Thoracic aorta (tissue), 2 donors: ENCODE measurements around the gene GLIPR1. TPM values are rescaled to one million over a fixed set of nuclear protein-coding genes. Genes with fewer than 3 reads are reported as not detected.
A peak's percentile ranks its signal among the peaks of the same experiment; 100 is the strongest.

Experiments used
- ATAC-seq: fragments of 150-250 bp; one replicate; pipeline ENCODE4 v1.8.0; 2017; ENCODE audit warnings: low read depth; ENCODE audit not compliant: insufficient number of reproducible peaks, low FRiP score
- DNase-seq: peaks from one replicate; pipeline ENCODE4 v3.0.0-alpha.2; 2020; ENCODE audit warnings: low spot score
- H3K27ac ChIP-seq, 2 donors: fragments of 200-600 bp; sonication (generic); 1 replicate in 1 of 2; 2 replicates in 1 of 2; pipeline ENCODE4 v1.5.1; 2016; ENCODE audit warnings: mild to moderate bottlenecking in 2 of 2, moderate library complexity in 2 of 2
- H3K27me3 ChIP-seq: fragments of 200-600 bp; sonication (generic); replicated peaks from 2 replicates; pipeline ENCODE4 v1.6.0; 2016; ENCODE audit warnings: mild to moderate bottlenecking; ENCODE audit not compliant: insufficient read depth
- H3K36me3 ChIP-seq: fragments of 200-600 bp; sonication (generic); one replicate; pipeline ENCODE4 v1.5.1; 2016
- H3K4me1 ChIP-seq, 2 donors: fragments of 200-600 bp; sonication (generic); 1 replicate in 1 of 2; 2 replicates in 1 of 2; pipeline versions ENCODE4 v1.5.1 to v1.6.0; 2016; ENCODE audit warnings: low read depth in 2 of 2, mild to moderate bottlenecking in 1 of 2; ENCODE audit not compliant: control insufficient read depth in 1 of 2
- H3K4me3 ChIP-seq: fragments of 200-600 bp; sonication (generic); 2 replicates; pipeline ENCODE4 v1.5.1; 2016; ENCODE audit warnings: mild to moderate bottlenecking
- H3K9me3 ChIP-seq: fragments of 200-600 bp; sonication (generic); 2 replicates; pipeline ENCODE4 v1.5.1; 2016
- total RNA-seq, 2 donors: library from RNA; depleted of rRNA; stranded (reverse); fragments of >200 nt; gene quantifications; one replicate each; pipeline versions ENCODE4 v1.1.0 to v1.2.3, GENCODE V29; 2016
- TF ChIP-seq, protein P1 (sequence below): fragments of 200-600 bp; sonication (generic); IDR thresholded peaks from one replicate; pipeline ENCODE4 v1.5.1; 2019; ENCODE audit warnings: antibody characterized with exemption

Gene GLIPR1
- total RNA-seq, 2 donors from 2014 or later: 66.9 to 103 TPM

DNA sequence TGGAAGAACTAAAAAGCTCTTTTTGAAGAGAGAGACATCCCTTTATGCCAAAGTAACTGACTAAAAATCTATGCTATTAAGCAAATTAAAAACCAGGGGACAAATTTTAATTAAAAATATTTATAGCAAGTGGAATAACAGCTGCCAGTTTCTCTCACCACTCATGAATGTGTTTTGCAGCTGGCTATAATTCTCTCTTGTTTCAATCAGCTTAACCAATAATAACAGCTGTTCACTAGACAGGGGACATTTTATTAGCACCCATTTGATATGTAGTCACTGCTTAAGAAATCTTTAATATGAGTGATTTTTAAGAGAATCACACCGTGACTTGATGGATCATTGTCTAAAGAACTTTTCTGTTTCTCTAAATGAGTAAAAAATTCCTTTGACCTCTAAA lies 65.1 kb downstream of the GLIPR1 start:
- H3K4me3 ChIP-seq: no peak overlapping the region
- DNase-seq (no peak), ATAC-seq (no peak)
- H3K9me3 ChIP-seq: no peaks in the 10 kb centered on the region
- H3K27ac ChIP-seq: no peak overlapping the region
- no peaks in the 10 kb centered on the region for H3K4me1 ChIP-seq
- H3K36me3 ChIP-seq: no peaks in the 10 kb centered on the region
- TF ChIP-seq, protein P1, sequence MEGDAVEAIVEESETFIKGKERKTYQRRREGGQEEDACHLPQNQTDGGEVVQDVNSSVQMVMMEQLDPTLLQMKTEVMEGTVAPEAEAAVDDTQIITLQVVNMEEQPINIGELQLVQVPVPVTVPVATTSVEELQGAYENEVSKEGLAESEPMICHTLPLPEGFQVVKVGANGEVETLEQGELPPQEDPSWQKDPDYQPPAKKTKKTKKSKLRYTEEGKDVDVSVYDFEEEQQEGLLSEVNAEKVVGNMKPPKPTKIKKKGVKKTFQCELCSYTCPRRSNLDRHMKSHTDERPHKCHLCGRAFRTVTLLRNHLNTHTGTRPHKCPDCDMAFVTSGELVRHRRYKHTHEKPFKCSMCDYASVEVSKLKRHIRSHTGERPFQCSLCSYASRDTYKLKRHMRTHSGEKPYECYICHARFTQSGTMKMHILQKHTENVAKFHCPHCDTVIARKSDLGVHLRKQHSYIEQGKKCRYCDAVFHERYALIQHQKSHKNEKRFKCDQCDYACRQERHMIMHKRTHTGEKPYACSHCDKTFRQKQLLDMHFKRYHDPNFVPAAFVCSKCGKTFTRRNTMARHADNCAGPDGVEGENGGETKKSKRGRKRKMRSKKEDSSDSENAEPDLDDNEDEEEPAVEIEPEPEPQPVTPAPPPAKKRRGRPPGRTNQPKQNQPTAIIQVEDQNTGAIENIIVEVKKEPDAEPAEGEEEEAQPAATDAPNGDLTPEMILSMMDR: no peak
- no peaks in the 10 kb centered on the region for H3K27me3 ChIP-seq

DNA sequence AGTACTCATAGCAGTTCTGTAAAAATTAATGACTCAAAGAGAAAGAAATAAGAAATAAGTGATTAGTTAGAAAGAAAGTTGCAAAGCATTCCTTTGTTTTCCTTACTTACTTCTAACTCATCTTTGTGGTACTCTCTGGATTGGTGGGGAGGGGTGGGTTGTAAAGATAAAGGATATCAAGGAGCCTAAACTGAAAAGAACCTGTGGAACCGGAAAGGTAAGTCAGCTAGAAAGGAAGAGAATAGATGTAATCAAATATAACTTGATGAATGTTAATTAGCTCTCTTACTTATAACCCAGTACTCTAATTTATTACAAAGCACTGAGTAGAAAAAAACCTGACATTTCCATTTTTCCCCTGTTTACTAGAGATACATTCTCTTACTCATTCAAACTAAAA lies 68.3 kb downstream of the GLIPR1 start:
- no peak for ATAC-seq
- H3K4me3 ChIP-seq: no peak overlapping the region

DNA sequence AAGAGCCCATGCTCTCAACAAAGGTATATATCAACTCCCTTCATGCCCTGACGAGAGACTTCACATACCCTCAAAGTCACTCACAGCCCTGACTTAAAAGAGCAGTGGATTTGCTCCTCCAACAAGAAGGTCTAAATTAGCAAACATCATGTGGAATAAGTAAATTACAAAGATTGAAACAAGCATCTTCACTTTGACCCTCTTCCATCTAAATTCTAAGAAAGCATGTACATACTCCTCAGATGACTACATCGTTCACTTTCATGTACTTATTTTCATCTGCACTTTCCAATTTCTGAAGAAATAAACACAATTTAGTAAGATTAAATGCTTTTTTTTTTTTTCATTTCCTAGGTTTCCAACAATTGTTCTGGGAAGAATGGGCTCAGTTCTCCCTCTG lies 69.4 kb downstream of the GLIPR1 start:
- ATAC-seq (no peak), DNase-seq (no peak)
- no peaks in the 10 kb centered on the region for H3K27me3 ChIP-seq
- H3K27ac ChIP-seq: no peak overlapping the region
- H3K36me3 ChIP-seq: no peaks in the 10 kb centered on the region
- TF ChIP-seq, protein P1: no peak
- no peak overlapping the region for H3K4me3 ChIP-seq
- H3K4me1 ChIP-seq: peaks cover 6 to 11% of the 10 kb centered on the region in 2 donors
- H3K9me3 ChIP-seq: no peaks in the 10 kb centered on the region

More for the DNA sequence above, 68.3 kb downstream of the GLIPR1 start:
- Histone ChIP-seq H3K36me3 (no peaks in the 10 kb centered on the region), H3K9me3 (no peaks in the 10 kb centered on the region), H3K27me3 (no peaks in the 10 kb centered on the region), H3K27ac (no peak overlapping the region), H3K4me1 (peaks cover 1 to 5% of the 10 kb centered on the region in 2 donors)
- TF ChIP-seq, protein P1: no peak
- DNase-seq: no peak

DNA sequence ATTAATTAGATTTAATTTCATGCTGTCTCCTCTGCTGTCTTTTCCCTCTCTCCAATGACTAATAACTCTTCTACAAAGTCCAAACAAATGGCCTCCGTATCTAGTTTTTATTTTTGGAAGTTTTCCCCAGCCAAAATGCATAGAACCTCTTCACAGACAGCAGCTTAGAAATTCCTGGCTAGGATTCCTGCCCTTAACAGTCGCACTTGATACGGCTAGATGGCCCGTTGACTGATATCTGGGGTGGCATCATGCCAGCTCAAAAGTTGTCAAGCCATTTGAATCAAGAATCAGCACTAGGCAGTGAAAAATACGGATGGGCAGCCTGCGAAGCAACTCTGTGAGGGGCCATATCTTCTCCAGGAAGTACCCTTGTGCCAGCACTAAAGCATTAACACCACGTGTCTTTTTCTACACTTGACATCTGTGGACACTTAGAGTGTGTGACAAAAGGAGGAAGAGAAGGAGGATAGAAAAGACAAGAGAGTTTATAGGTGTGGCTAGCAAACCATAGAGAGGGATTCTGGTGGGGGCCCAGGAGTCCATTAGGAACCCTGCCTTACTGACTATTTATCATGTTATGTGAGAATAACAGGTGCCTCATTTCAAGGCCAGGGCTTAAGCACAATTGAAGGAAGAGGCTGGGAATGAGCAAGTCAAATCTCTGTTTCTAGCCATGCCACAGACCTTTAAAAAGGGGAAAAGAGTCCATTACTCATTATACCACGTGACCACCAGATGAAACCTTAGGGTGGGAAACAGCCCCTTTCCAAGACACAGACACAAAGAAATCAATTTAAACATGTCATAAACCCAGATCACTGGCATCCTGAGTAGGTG lies 70.1 kb downstream of the GLIPR1 start:
- Histone ChIP-seq H3K27ac (no peak overlapping the region), H3K4me3 (peak overlapping the region; percentile 16), H3K27me3 (no peaks in the 10 kb centered on the region), H3K4me1 (peaks cover 6 to 11% of the 10 kb centered on the region in 2 donors), H3K9me3 (no peaks in the 10 kb centered on the region), H3K36me3 (no peaks in the 10 kb centered on the region)
- no peak for DNase-seq
- TF ChIP-seq, protein P1: no peak
- no peak for ATAC-seq

DNA sequence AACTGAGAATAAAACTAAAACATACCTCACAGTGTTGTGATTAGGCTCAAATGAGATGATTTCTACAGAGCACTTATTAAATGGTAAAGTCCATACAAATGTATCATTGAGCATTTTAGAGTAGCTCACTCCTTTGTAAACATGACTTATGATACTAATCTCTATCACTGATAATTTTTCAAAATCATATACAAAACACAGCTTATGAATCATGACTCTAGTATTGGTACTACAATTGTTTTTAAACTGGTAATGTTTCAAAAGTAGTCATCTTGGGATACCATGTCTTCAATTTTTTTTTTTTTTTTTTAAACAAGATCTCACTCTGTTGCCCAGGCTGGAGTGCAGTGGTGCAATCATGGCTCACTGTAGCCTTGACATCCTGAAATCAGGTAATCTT lies 70.9 kb downstream of the GLIPR1 start:
- TF ChIP-seq, protein P1: no peak
- no peaks in the 10 kb centered on the region for H3K27me3 ChIP-seq
- ATAC-seq (no peak), DNase-seq (no peak)
- no peaks in the 10 kb centered on the region for H3K36me3 ChIP-seq
- H3K4me3 ChIP-seq: no peak overlapping the region
- H3K4me1 ChIP-seq: peaks cover 6 to 11% of the 10 kb centered on the region in 2 donors
- no peak overlapping the region for H3K27ac ChIP-seq
- no peaks in the 10 kb centered on the region for H3K9me3 ChIP-seq
